Ovary (tissue), 3 donors: ENCODE results near the gene TCERG1L.

Experiments used
- EP300 ChIP-seq: sonication (generic); formaldehyde crosslinking; IDR thresholded peaks from one replicate; pipeline ENCODE4 v1.6.1; 2017; ENCODE audit warnings: antibody characterized with exemption
- TF ChIP-seq, protein P1 (sequence below), 3 donors: fragments of 450-650 bp in 2 of 3; fragments of 200-600 bp in 1 of 3; IDR thresholded peaks; one replicate each; pipeline versions ENCODE4 v1.5.1 to v1.8.0; 2016 to 2022; ENCODE audit warnings: antibody characterized with exemption in 3 of 3, mild to moderate bottlenecking in 1 of 3
- donor health status: DM: no; HTN: no; CAD: no.

DNA sequence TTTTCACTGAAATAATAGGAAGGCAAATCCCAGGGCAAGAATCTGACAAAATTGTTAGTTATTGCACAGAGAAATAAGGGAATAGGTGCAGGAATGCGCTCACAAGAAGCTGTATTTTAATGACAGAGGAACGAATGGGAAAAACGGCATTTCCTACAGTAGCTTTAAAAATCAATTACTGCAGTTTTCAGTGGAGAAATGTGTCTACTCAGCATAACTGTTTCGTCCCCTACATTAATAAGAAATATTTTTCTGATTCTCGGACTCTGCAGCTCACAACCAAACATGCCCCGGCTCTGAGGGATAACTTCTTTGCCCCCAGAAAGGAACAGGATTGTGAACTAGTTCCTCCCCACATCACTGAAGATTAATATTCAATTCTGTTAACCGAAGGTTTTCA, 44.9 kb upstream of the TCERG1L start:
- TF ChIP-seq, protein P1, sequence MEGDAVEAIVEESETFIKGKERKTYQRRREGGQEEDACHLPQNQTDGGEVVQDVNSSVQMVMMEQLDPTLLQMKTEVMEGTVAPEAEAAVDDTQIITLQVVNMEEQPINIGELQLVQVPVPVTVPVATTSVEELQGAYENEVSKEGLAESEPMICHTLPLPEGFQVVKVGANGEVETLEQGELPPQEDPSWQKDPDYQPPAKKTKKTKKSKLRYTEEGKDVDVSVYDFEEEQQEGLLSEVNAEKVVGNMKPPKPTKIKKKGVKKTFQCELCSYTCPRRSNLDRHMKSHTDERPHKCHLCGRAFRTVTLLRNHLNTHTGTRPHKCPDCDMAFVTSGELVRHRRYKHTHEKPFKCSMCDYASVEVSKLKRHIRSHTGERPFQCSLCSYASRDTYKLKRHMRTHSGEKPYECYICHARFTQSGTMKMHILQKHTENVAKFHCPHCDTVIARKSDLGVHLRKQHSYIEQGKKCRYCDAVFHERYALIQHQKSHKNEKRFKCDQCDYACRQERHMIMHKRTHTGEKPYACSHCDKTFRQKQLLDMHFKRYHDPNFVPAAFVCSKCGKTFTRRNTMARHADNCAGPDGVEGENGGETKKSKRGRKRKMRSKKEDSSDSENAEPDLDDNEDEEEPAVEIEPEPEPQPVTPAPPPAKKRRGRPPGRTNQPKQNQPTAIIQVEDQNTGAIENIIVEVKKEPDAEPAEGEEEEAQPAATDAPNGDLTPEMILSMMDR (IDR thresholded peaks at IDR 0.05): no peak
- no peak for TF ChIP-seq EP300
